Panc1 (cell line): ENCODE measurements around the gene ARHGEF40. TPM values are rescaled to one million over a fixed set of nuclear protein-coding genes. Genes with fewer than 3 reads are reported as not detected.

ENCODE experiments used
- ATAC-seq: fragments of 200-7000 bp; cut with Tn5 transposase; 2 replicates; pipeline ENCODE4 v1.9.1; 2020; ENCODE audit warnings: mild to moderate bottlenecking, moderate library complexity
- BruUV-seq: library from RNA; stranded (reverse); fragments of 400-500 nt; replicated peaks from 2 replicates; lab custom pipeline; 2021; lab: Mats Ljungman, UMichigan
- CTCF ChIA-PET: fragments of 300-600 bp; sonication (Branson Sonifier 250); formaldehyde crosslinking; loops from one replicate; lab custom pipeline; 2022; ENCODE audit warnings: antibody characterized with exemption; lab: Charles Lee
- POLR2A ChIA-PET: fragments of 300-600 bp; sonication (Branson Sonifier 250); formaldehyde crosslinking; loops from one replicate; lab custom pipeline; 2022; ENCODE audit warnings: antibody characterized with exemption; lab: Charles Lee
- DNase-seq: peaks from one replicate; pipeline ENCODE4 v3.0.0-alpha.2; 2010; ENCODE audit warnings: low read depth, low spot score
- H3K27ac ChIP-seq: 2 replicates; pipeline ENCODE4 v1.5.1; 2011; ENCODE audit warnings: mild to moderate bottlenecking, low read length, inconsistent platforms
- H3K27me3 ChIP-seq: fragments of 200-500 bp; sonication (Bioruptor generic); 2 replicates; pipeline ENCODE4 v1.6.0; 2014; ENCODE audit warnings: low read length, inconsistent platforms; ENCODE audit not compliant: control insufficient read depth, insufficient read depth
- H3K36me3 ChIP-seq: fragments of 200-500 bp; sonication (Bioruptor generic); 2 replicates; pipeline ENCODE4 v1.5.1; 2014; ENCODE audit warnings: inconsistent platforms, mild to moderate bottlenecking, low read length, moderate library complexity; ENCODE audit not compliant: control insufficient read depth, insufficient read depth
- H3K4me1 ChIP-seq: 2 replicates; pipeline ENCODE4 v1.5.1; 2011; ENCODE audit warnings: inconsistent platforms, mild to moderate bottlenecking, low read length, moderate library complexity; ENCODE audit not compliant: control insufficient read depth, insufficient read depth
- H3K4me3 ChIP-seq, 2 experiments: 2 replicates each; pipeline ENCODE4 v1.5.1; 2011 to 2012; ENCODE audit warnings: low read depth in 2 of 2, low read length in 2 of 2, mild to moderate bottlenecking in 2 of 2, inconsistent platforms in 1 of 2, moderate library complexity in 1 of 2
- H3K9me3 ChIP-seq: fragments of 200-500 bp; sonication (Bioruptor generic); 2 replicates; pipeline ENCODE4 v1.5.1; 2014; ENCODE audit warnings: low read depth, mild to moderate bottlenecking, inconsistent platforms, low read length, moderate library complexity; ENCODE audit not compliant: control insufficient read depth, insufficient read depth
- POLR2AphosphoS5 ChIP-seq: IDR thresholded peaks from 2 replicates; pipeline ENCODE4 v1.6.1; 2012; ENCODE audit warnings: mild to moderate bottlenecking, low read depth, low read length, moderate library complexity
- SIN3A ChIP-seq: IDR thresholded peaks from 2 replicates; pipeline ENCODE4 v1.6.1; 2012; ENCODE audit warnings: low read depth, mild to moderate bottlenecking, low read length, moderate library complexity, borderline replicate concordance; ENCODE audit not compliant: insufficient read depth
- TCF7L2 ChIP-seq: IDR thresholded peaks from 2 replicates; pipeline ENCODE4 v1.6.1; 2011; ENCODE audit warnings: mild to moderate bottlenecking, low read depth, low read length, inconsistent platforms
- in situ Hi-C: cut with HindIII; loops from 2 replicates; pipeline ENCODE4 v1.10.0; 2016; ENCODE audit warnings: low sequenced_read_pairs, low pct_unique_long_range_greater_than_20kb
- intact Hi-C: fragments of 100-400 bp; cut with micrococcal nuclease; formaldehyde crosslinking; loops from one replicate; pipeline ENCODE4 v1.10.0; 2022; ENCODE audit not compliant: unreplicated experiment
- total RNA-seq: library from RNA; stranded (reverse); gene quantifications from one replicate; pipeline ENCODE4 v1.2.1, GENCODE V29; 2021; ENCODE audit not compliant: unreplicated experiment
- TF ChIP-seq, protein P1 (sequence below): fragments of 450-650 bp; IDR thresholded peaks from 2 replicates; pipeline ENCODE4 v1.5.1; 2017; ENCODE audit warnings: mild to moderate bottlenecking
- TF ChIP-seq, protein P2 (sequence below), 2 experiments: IDR thresholded peaks; 2 replicates each; pipeline ENCODE4 v1.6.1; 2011 to 2012; ENCODE audit warnings: low read depth in 2 of 2, control low read depth in 1 of 2, low read length in 1 of 2, mild to moderate bottlenecking in 1 of 2, moderate library complexity in 1 of 2; ENCODE audit not compliant: insufficient read depth in 1 of 2

Gene ARHGEF40
- total RNA-seq, 1 experiment from 2014 or later, result 11.1 TPM

DNA sequence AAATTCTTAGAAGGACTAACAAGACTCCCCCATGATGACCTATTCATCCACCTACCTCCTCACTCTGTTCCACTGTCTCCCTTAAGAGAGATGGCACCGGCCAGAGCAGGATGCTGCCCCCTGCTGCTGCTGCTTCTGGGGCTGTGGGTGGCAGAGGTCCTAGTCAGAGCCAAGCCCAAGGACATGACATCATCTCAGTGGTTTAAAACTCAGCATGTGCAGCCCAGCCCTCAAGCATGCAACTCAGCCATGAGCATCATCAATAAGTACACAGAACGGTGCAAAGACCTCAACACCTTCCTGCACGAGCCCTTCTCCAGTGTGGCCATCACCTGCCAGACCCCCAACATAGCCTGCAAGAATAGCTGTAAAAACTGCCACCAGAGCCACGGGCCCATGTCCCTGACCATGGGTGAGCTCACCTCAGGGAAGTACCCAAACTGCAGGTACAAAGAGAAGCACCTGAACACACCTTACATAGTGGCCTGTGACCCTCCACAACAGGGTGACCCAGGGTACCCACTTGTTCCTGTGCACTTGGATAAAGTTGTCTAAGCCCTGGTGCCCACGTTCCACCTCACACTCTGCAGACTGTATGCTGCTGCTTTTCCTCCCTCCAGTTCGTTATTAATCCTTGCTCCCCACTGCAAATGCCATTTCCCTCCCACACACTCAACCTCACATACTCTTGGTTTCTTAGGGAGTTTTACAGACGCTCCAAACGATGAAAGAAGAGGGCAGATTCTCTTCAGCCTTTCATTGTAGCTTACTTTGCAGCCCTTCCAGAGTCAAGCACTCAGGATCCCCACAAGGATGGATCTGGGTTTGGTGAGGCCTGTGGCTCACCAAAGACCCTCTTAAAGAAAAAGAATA is 12.1 kb upstream of the ARHGEF40 start, which contains the start of gene RNASE8:
TSS of gene RNASE8 (plus strand) at position 20 of the 873 bp plus-strand sequence. CDS start at position 91, 71 bp downstream.
- Histone ChIP-seq H3K27me3 (no peaks in the 10 kb centered on the region; the same call in 1 of the 2 replicates), H3K36me3 (no peaks in the 10 kb centered on the region), H3K9me3 (no peaks in the 10 kb centered on the region), H3K27ac (no peak within 1 kb of the TSS), H3K4me3 (no peak within 1 kb of the TSS), H3K4me1 (no peaks in the 10 kb centered on the region)
- in situ Hi-C loops (no loop called here), intact Hi-C loops (no loop called here)
- TF ChIP-seq SIN3A (no peak), TCF7L2 (no peak), POLR2AphosphoS5 (no peak)
- TF ChIP-seq, protein P1, sequence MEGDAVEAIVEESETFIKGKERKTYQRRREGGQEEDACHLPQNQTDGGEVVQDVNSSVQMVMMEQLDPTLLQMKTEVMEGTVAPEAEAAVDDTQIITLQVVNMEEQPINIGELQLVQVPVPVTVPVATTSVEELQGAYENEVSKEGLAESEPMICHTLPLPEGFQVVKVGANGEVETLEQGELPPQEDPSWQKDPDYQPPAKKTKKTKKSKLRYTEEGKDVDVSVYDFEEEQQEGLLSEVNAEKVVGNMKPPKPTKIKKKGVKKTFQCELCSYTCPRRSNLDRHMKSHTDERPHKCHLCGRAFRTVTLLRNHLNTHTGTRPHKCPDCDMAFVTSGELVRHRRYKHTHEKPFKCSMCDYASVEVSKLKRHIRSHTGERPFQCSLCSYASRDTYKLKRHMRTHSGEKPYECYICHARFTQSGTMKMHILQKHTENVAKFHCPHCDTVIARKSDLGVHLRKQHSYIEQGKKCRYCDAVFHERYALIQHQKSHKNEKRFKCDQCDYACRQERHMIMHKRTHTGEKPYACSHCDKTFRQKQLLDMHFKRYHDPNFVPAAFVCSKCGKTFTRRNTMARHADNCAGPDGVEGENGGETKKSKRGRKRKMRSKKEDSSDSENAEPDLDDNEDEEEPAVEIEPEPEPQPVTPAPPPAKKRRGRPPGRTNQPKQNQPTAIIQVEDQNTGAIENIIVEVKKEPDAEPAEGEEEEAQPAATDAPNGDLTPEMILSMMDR, result no peak
- ChIA-PET CTCF (no interaction called here), POLR2A (no interaction called here)
- no peak for ATAC-seq
- no TSS peak for BruUV-seq
- DNase-seq, result no peak

DNA sequence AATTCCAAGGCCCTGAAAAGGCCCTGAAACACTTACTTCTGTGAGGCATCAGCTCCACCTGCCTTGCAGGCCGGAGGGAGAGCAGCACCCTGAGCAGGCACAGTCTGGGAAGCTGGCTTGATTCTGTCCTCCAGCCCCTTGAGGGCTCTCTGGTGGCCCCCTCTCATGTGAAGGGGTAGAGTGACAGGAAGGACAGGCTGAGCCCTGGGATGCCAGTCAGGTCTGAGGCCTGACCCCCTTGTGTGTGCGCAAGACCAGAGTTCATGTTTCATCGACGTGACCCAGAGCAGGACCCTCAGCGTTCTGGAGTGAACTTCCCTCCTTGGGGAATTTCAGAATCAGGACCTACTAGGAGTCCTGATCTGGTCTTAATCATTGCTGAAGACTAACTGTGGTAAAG is 11.2 kb upstream of the ARHGEF40 start:
- no peaks in the 10 kb centered on the region; the same call in none of the 2 replicates for H3K27me3 ChIP-seq
- TF ChIP-seq, protein P1, result no peak
- no peak for TF ChIP-seq POLR2AphosphoS5
- TF ChIP-seq, protein P2, sequence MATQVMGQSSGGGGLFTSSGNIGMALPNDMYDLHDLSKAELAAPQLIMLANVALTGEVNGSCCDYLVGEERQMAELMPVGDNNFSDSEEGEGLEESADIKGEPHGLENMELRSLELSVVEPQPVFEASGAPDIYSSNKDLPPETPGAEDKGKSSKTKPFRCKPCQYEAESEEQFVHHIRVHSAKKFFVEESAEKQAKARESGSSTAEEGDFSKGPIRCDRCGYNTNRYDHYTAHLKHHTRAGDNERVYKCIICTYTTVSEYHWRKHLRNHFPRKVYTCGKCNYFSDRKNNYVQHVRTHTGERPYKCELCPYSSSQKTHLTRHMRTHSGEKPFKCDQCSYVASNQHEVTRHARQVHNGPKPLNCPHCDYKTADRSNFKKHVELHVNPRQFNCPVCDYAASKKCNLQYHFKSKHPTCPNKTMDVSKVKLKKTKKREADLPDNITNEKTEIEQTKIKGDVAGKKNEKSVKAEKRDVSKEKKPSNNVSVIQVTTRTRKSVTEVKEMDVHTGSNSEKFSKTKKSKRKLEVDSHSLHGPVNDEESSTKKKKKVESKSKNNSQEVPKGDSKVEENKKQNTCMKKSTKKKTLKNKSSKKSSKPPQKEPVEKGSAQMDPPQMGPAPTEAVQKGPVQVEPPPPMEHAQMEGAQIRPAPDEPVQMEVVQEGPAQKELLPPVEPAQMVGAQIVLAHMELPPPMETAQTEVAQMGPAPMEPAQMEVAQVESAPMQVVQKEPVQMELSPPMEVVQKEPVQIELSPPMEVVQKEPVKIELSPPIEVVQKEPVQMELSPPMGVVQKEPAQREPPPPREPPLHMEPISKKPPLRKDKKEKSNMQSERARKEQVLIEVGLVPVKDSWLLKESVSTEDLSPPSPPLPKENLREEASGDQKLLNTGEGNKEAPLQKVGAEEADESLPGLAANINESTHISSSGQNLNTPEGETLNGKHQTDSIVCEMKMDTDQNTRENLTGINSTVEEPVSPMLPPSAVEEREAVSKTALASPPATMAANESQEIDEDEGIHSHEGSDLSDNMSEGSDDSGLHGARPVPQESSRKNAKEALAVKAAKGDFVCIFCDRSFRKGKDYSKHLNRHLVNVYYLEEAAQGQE (IDR thresholded peaks at IDR 0.05; ENCODE audit: insufficient read depth in 1 of 2, low read depth in 2 of 2, low read length in 1 of 2), result no peak
- TF ChIP-seq TCF7L2, result no peak
- TF ChIP-seq SIN3A, result no peak
- H3K4me3 ChIP-seq, result no peak overlapping the region
- in situ Hi-C loops, result no loop called here
- intact Hi-C loops, result no loop called here
- no peaks in the 10 kb centered on the region for H3K4me1 ChIP-seq
- no peaks in the 10 kb centered on the region for H3K36me3 ChIP-seq
- DNase-seq (no peak), ATAC-seq (no peak)
- CTCF ChIA-PET, result no interaction called here
- BruUV-seq, result no TSS peak
- H3K9me3 ChIP-seq, result no peaks in the 10 kb centered on the region
- POLR2A ChIA-PET, result no interaction called here
- H3K27ac ChIP-seq, result no peak overlapping the region
